Measurements from ENCODE around the gene SCCPDH. TPM values are rescaled to one million over a fixed set of nuclear protein-coding genes. Genes with fewer than 3 reads are reported as not detected.

Gene SCCPDH
- polyA plus RNA-seq, 2 of the 4 experiments (the other 2 are of a cell fraction), result 49.3 to 59.8 TPM

DNA sequence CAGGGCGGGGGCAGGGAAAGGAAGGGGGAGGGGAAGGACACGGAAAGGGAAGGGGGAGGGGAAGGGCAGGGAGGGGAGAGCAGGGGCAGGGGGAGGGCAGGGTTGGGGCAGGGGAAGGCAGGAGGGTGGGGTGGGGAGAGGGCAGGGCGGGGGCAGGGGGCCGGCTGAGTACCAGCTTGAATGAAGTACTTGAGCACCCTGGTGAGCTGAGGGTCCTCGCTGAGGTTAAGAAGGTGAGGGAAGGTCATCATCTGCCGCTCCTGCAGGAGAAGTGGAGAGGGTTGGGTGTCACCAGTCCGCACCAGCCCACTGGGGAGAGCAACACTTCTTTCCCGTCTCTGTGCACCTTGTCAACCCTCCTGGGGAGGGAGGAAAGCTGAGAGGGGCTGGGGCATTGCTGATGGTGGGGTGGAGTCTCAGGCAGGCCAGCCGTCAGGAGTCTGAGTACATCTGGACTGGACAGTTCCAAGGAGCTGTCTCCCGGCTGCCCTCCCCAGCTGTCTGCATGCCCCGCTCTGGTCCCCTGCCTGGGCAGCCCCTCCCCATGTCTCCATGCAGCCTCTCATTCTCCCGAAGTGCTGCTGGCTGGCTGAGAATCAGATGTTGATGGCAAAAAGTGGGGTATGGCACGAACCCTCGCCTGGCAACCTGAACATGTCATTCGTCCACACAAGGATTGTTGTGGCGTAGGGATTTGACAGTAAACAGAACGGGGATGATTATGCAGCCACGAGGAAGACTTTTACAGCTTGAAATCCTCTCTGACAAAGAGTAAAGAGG is 70.0 kb downstream of the SCCPDH start:
- peaks cover 14% of the 10 kb centered on the region; the same call in 2 of the 3 replicates for H3K4me1 ChIP-seq
- H3K4me2 ChIP-seq, result no peak overlapping the region
- CTCF ChIA-PET, result interaction anchor here (0.9 kb wide), 1 partner anchor 105 kb away, joined by 3 read pairs; no protein-coding TSS in a partner anchor
- POLR2A ChIA-PET, result no interaction called here
- FAIRE-seq, result no peak
- H3K27ac ChIP-seq, result no peak overlapping the region
- WGBS (ENCODE audit: missing lambda C conversion rate), result 65% methylated on average over 13 of the region's 18 CpGs
- no peak overlapping the region for H3K4me3 ChIP-seq
- no peaks in the 10 kb centered on the region for H3K9me3 ChIP-seq
- TF ChIP-seq NFE2L2 (conservative IDR thresholded peaks at IDR 0.05; ENCODE audit: low read length) (no peak), HOXA7 (CRISPR knock-in tag; IDR thresholded peaks at IDR 0.05) (no peak), EHMT2 (IDR thresholded peaks at IDR 0.05; ENCODE audit: low read depth) (no peak), RFX5 (IDR thresholded peaks at IDR 0.05) (no peak), PHF8 (IDR thresholded peaks at IDR 0.05; ENCODE audit: borderline replicate concordance, low read depth) (no peak), EP300 (IDR thresholded peaks at IDR 0.05) (no peak), CBX8 (IDR thresholded peaks at IDR 0.05) (no peak), RCOR1 (IDR thresholded peaks at IDR 0.05; ENCODE audit: low read depth, low read length) (no peak), SMC3 (IDR thresholded peaks at IDR 0.05) (no peak), EHF (CRISPR knock-in tag; IDR thresholded peaks at IDR 0.05) (no peak)
- TF ChIP-seq, protein P1, sequence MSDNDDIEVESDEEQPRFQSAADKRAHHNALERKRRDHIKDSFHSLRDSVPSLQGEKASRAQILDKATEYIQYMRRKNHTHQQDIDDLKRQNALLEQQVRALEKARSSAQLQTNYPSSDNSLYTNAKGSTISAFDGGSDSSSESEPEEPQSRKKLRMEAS (IDR thresholded peaks at IDR 0.05), result no peak
- TF ChIP-seq, protein P2, sequence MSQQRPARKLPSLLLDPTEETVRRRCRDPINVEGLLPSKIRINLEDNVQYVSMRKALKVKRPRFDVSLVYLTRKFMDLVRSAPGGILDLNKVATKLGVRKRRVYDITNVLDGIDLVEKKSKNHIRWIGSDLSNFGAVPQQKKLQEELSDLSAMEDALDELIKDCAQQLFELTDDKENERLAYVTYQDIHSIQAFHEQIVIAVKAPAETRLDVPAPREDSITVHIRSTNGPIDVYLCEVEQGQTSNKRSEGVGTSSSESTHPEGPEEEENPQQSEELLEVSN (IDR thresholded peaks at IDR 0.05; ENCODE audit: borderline replicate concordance, low read depth), result no peak
- TF ChIP-seq, protein P3, sequence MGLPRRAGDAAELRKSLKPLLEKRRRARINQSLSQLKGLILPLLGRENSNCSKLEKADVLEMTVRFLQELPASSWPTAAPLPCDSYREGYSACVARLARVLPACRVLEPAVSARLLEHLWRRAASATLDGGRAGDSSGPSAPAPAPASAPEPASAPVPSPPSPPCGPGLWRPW (IDR thresholded peaks at IDR 0.05), result no peak
- DNase-seq (ENCODE audit: low read depth in 1 of 2, low spot score in 1 of 2), result no peak
- peak in 1 of 2 experiments; percentile 39; a peak in 3 of 6 replicates for ATAC-seq

DNA sequence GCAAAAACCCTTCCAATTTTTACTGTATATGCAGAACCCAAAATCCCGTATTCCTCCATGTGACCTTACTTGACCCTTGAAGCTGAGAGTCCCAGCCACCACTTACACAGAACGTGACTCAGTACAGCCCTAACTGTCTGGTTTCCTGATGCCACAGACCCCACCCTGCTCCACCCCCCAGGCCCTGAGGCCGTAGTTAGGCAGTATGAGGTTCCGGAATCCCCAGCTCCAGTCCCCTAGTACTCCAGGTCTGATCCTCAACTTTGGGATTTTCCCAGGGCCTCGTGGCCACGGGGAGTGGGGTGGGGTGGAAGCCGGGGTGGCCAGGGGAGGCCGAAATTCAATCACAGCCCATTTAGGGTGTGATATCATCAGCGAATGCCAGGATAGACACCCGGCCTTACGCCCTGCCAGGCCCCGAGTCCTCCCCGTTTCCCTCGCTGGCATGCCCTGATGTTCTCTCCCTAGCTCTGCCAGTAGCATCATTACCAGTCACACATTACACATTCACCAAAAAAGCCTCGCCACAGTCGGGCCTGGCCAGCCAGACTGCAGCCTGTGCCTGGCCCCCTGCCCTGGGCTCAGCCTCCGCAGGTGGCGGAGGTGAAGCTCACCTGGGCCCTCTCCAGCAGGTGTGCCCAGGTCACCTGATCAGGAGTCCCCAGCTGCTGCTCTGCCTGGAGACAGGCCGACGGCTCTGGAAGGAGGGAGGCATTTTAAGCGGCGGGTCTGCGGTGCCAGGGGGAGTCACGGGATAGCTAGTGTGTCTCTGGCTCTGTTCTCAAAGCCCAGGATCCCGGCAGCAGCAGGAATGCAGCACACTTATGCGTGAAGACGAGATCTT is 70.8 kb downstream of the SCCPDH start:
- Histone ChIP-seq H3K27ac (0 out of 6 replicates have a peak overlapping the region, but pooled peaks of 1 of the 2 experiments have one; percentile 6), H3K4me2 (no peak overlapping the region), H3K4me1 (peaks cover 14% of the 10 kb centered on the region; the same call in 2 of the 3 replicates), H3K9me3 (no peaks in the 10 kb centered on the region), H3K4me3 (no peak overlapping the region)
- WGBS (ENCODE audit: missing lambda C conversion rate), result 82% methylated on average over 21 of the region's 27 CpGs
- ChIA-PET POLR2A (no interaction called here), CTCF (interaction anchor here (0.9 to 1.1 kb wide), 2 partner anchors 28 to 106 kb away, joined by 3 read pairs; no protein-coding TSS in a partner anchor)
- FAIRE-seq (no peak), DNase-seq (ENCODE audit: low read depth in 1 of 2, low spot score in 1 of 2) (peak in 1 of 2 experiments; percentile 16), ATAC-seq (peak; percentile 2 to 46; a peak in 3 of 6 replicates)
- TF ChIP-seq, protein P4, sequence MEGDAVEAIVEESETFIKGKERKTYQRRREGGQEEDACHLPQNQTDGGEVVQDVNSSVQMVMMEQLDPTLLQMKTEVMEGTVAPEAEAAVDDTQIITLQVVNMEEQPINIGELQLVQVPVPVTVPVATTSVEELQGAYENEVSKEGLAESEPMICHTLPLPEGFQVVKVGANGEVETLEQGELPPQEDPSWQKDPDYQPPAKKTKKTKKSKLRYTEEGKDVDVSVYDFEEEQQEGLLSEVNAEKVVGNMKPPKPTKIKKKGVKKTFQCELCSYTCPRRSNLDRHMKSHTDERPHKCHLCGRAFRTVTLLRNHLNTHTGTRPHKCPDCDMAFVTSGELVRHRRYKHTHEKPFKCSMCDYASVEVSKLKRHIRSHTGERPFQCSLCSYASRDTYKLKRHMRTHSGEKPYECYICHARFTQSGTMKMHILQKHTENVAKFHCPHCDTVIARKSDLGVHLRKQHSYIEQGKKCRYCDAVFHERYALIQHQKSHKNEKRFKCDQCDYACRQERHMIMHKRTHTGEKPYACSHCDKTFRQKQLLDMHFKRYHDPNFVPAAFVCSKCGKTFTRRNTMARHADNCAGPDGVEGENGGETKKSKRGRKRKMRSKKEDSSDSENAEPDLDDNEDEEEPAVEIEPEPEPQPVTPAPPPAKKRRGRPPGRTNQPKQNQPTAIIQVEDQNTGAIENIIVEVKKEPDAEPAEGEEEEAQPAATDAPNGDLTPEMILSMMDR (IDR thresholded peaks at IDR 0.05), result no peak
- TF ChIP-seq MYC (IDR thresholded peaks at IDR 0.05; ENCODE audit: borderline replicate concordance, low read length), result no peak

DNA sequence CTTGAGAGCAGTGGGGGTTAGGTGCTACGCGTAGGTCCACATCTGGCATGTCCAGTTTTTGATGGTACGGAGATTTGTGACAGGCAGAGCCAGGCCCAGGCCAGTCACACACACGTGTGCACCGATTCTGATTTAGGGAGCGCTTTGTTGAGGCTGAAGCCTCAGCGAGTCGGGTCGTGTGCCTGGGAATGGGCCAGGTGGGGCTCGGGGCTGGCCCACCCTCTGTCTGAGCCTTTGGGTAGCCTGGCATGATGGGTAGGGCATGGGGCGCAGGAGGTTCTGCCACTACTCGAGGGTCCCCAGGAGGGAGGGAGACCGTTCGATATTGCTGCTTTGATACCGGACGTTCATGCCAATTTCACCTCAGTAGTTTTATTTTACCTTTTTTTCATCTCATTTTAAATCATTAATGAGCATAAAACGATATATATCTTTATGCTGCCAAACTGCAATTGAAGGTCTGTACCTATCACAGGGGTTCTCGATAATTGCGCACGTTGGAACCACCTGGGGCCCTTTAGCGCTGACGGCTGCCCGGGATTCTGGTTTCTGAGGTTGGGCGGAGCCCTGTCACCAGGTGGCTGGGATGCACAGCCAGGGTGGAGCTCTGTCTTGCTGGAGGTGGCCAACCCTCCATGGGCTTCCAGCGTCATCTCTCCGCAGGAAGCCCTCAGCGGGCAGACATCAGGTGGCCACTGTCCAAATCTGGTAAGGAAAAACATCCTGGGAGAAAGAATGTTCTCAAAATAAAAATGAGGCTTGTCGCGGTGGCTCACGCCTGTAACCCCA is 71.9 kb downstream of the SCCPDH start:
- CTCF ChIA-PET, result interaction anchor here (1.1 kb wide), 1 partner anchor 30 kb away, joined by 3 read pairs; no protein-coding TSS in a partner anchor
- no peak overlapping the region for H3K4me3 ChIP-seq
- H3K4me1 ChIP-seq, result peaks cover 14% of the 10 kb centered on the region; the same call in 2 of the 3 replicates
- no peak for TF ChIP-seq FOSL2 (IDR thresholded peaks at IDR 0.05)
- no peak for TF ChIP-seq FOSL2 (CRISPR knock-in tag; IDR thresholded peaks at IDR 0.05)
- TF ChIP-seq PHF8 (IDR thresholded peaks at IDR 0.05; ENCODE audit: borderline replicate concordance, low read depth), result no peak
- TF ChIP-seq JUNB (IDR thresholded peaks at IDR 0.05), result no peak
- TF ChIP-seq NR3C1 (IDR thresholded peaks at IDR 0.05), result no peak
- no peak for TF ChIP-seq FOSB (CRISPR knock-in tag; IDR thresholded peaks at IDR 0.05)
- no peak for TF ChIP-seq MYC (IDR thresholded peaks at IDR 0.05; ENCODE audit: borderline replicate concordance, low read length)
- TF ChIP-seq, protein P5, sequence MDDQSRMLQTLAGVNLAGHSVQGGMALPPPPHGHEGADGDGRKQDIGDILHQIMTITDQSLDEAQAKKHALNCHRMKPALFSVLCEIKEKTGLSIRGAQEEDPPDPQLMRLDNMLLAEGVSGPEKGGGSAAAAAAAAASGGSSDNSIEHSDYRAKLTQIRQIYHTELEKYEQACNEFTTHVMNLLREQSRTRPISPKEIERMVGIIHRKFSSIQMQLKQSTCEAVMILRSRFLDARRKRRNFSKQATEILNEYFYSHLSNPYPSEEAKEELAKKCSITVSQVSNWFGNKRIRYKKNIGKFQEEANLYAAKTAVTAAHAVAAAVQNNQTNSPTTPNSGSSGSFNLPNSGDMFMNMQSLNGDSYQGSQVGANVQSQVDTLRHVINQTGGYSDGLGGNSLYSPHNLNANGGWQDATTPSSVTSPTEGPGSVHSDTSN (IDR thresholded peaks at IDR 0.05), result no peak
- no peak for TF ChIP-seq CBX8 (IDR thresholded peaks at IDR 0.05)
- no peak for TF ChIP-seq EP300 (IDR thresholded peaks at IDR 0.05)
- TF ChIP-seq TFCP2L1 (CRISPR knock-in tag; IDR thresholded peaks at IDR 0.05), result no peak
- TF ChIP-seq HOXA7 (CRISPR knock-in tag; IDR thresholded peaks at IDR 0.05), result no peak
- no peak for TF ChIP-seq RAD21 (conservative IDR thresholded peaks at IDR 0.05 in 1 of 2, IDR thresholded peaks at IDR 0.05 in 1 of 2)
- no peak for TF ChIP-seq JUN (IDR thresholded peaks at IDR 0.05)
- TF ChIP-seq GATA3 (IDR thresholded peaks at IDR 0.05; ENCODE audit: borderline replicate concordance), result no peak
- ATAC-seq, result no peak
- H3K4me2 ChIP-seq, result no peak overlapping the region
- H3K9me3 ChIP-seq, result no peaks in the 10 kb centered on the region
- FAIRE-seq, result no peak
- WGBS (ENCODE audit: missing lambda C conversion rate), result 84% methylated on average over 30 of the region's 30 CpGs
- no peak for DNase-seq (ENCODE audit: low read depth in 1 of 2, low spot score in 1 of 2)
- POLR2A ChIA-PET, result no interaction called here
- no peak overlapping the region for H3K27ac ChIP-seq

All from A549 (cell line).